HG03066 (cell line): ENCODE measurements around the gene TMEM132C.
A peak's percentile ranks its signal among the peaks of the same experiment; 100 is the strongest.
"Not testable (repeated sequence)": the region's sequence is repeated elsewhere in the genome, so short reads cannot be mapped to it uniquely, and the experiment has no call there.

Source experiments
- ATAC-seq: cut with Tn5 transposase; IDR thresholded peaks from one replicate; pipeline ENCODE4 v1.9.1; 2021; ENCODE audit warnings: low read depth; ENCODE audit not compliant: unreplicated experiment

TMEM132C gene

DNA sequence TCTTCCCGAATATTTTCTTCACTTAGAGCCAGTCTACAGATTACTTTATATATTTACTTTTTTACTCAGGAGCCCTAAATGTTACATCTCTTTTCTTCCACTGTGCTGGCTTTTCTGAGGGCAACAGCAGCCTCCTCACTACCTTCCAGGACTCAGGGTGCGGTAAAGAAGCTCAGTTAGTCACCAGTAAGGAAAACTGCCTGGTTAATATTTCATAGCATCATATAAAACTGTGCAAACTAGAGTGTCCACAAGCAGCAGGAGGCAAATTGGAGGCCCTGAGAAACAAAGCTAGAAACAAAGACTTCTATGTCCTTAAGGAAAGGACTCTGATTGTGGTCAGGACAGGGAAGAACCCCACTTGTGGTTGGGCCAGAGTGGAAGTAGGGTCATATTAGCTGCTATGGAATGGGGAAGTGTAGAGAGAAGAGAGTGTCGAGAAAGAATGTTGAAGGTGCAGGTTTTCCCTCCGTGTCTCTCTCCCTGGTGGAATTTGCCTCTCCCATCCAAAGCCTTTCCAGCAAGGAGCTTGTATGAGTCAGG lies 336.7 kb downstream of the TMEM132C start:
- no peak for ATAC-seq

DNA sequence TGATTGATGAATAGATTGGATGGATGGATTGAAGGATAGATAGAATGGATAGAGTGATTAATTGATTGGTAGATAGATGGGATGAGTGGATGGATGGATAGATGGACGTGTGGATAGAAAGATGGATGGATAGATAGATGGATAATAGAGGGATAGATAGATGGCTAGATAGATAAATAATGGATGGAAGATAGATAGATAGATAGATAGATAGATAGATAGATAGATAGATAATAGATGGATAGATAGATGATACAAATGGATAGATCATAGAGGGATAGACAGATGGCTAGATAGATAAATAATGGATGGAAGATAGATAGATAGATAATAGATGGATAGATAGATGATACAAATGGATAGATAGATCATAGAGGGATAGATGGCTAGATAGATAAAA lies 337.2 kb downstream of the TMEM132C start:
- ATAC-seq = not testable (repeated sequence)

DNA sequence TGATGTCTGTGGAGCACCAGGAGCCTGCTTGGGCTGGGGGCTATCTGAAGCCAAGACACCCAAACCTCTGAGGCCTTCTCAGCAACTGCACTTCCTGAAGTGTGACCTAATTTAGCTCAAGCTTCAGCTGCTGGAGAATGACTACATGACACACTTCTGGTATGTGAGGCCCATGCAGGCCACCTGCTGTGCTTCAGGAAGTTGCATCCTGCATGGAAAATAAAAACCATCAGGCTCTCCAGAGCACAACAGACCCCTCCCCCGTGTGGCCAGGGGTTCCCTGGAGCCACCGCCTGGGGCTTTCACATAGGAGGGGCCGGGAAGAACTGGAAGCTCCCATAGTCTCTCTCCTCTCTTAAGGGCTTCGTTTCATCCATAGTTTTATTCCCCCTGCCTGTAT lies 339.1 kb downstream of the TMEM132C start:
- ATAC-seq = no peak

DNA sequence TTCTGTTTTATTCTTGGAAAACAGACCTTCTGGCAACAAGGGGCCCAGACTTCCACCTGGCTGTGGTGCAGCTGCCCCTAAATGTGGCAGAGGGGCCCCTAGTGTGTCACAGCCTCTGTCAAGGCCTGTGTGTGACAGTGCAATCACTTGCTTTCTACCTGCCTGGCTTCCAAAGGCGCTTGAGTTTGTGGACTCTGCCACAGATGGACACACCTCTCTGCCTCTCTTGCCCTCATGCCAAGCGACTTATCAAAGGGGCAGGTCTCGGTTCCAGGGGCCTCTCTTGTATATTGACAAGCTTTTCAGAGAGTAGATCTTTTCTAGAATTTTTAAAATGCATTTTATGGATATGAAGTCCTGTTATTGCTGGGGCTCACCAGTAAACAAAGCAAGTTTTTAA lies 339.6 kb downstream of the TMEM132C start:
- ATAC-seq = no peak

DNA sequence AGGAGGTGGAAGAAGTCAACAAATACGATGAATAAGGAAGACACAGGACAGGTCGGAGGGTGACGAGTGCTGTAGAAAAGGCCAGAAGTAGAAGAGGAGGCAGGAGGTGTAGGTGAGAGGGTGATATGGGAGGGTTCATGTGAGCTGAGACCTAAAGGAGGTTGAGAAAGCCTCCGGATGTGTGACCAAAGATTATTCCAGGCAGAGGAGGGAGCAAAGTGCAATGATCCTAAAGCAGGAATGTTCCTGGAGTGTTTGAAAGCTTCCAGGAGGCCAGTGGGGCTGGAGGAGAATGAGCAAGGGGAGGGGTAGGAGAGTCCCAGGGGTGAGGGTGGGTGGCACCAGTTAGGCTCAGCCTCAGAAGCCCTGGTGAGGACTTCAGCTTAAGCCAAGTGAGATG lies 340.0 kb downstream of the TMEM132C start:
- no peak for ATAC-seq

DNA sequence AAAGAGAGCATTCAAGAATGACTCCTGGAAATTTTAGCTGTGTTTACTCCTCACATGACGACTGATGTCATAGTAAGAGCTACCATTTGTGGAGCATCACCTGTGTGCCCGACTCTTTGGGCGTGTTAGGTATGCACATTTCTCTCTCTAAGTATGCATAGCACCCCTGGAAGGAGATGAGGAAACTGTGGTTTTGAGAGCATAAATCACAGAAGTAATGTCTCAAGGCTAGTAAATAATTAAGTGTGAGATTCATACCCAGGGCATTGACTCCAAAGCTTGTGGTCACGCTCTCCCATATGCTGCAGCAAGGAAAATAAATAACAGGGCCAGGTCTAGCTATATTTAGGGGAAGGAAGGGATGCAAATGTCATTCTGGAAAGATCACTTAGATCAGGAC lies 340.7 kb downstream of the TMEM132C start:
- no peak for ATAC-seq

DNA sequence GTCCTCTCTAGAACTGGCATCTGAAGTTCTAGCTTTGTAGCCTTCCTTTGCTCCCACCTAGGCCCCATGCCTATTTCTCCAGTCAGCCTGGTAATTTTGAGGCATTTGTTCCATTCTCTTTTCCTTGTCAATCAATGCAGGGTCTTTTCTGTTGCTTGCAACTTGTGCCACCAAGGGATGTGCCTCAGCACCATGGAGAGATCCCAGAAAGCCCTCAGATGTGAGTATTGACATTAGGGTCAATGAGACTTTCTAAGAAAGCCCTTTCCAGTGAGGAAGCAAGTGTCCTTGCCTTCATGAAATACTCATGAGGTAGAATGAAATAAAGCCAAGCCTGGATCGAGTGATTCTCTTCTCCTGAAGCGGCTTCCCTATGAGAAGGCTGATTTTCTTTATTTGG lies 342.9 kb downstream of the TMEM132C start:
- ATAC-seq = no peak

DNA sequence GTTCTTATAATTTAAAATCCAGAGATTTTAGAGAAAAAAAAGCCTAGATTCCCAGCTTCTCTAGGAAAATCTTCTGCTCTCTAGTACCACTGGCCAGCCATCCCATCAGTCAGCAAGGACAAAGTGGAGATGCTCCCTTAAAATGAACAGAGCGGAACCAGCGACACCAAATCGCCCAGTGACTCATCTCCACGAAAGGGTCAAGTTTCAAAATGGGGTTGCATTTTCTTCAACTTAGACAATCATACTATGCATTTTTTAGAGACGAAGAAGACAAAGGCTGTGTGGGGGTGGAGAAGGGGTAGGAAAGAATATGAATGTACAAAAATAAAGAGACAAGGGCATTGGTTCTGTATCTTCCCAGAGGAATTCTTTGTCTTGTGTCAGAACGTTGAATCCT lies 344.8 kb downstream of the TMEM132C start:
- ATAC-seq = no peak

DNA sequence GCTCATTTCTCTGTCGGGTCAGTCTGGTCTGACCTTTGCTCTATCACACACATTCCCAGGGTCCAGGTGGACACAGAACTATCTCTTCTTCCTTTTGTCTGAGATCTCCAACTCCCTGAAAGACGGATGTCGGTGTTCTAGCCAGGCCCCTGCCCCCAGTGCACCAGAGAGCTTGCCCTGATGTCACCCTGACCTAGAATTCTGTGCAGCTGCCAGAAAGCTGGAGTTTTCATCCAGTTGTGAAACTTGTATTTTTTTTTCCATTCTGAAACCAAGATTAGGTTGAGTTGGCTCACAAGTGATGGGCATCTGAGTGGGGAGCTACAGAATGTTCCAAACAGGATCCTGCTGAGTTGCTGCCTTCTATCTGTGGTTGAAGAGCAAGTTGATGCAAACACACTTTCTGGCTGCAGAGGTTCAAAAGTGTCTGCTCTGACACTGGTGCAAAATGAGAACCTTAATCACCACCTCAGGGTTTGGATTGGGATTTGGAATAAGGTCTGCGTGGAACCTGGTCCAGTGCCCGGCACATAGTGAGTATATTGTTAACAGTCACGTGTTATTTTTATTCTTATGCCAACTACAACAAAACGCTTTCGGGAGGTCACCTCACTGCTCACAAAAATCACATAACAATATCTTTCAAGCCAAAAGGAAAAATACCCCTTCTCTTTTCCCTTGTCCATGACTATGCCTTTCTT lies 345.3 kb downstream of the TMEM132C start:
- no peak for ATAC-seq

DNA sequence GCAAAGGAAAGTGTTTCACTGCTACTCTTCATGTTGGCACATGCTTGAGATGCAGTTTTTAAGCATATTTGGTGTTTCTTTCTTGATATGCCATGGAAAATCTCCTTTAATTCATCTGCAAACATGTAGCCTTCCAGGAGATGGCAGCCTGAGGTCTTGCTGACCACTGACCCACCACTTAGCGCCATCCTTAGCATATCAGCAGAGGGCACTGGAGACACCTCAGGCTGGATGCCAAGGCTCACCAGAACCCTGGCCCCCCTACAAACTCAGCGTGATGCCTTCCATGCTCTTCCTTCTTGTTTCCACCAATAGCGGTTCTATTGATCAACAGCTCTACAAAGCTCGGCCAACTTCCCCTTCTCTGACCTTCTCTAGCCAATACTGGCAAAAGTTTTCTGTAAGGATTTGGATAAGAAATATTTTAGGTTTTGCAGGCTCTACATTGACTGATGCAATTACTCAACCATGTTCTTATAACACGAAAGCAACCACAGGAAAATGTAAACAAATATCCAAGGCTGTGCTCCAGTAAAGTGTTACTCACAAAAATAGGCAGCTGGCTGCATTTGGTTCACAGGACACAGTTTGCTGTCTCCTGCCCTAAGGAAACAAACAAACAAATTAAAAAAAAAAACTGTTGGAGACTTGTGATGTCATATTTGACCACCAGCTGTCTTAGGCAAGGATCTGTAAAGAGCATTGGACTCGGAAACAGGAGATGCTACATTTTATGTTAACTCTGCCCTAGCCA lies 347.0 kb downstream of the TMEM132C start:
- ATAC-seq = no peak

DNA sequence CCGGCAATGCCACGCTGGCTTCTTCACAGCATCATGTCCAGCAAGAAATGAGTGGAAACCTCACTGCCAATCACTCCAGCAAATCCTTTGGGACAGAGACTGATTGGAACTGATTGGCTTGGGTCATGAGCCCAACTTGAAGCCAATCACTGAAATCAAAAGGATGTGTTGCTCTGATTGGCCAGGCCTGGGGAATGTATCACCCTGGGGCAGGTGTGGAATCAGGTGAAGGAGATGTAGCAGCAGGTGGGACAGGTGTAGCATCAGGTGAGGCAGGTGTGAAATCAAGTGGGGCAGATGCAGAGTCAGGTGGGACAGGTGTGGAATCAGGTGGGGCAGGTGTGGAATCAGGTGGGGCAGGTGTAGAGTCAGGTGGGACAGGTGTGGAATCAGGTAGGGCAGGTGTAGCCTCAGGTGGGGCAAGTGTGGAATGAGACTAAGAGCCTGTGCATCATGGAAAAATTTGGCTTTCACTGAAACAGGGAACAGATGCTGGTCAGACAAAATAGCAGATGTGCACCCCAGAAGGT lies 350.4 kb downstream of the TMEM132C start:
- no peak for ATAC-seq

DNA sequence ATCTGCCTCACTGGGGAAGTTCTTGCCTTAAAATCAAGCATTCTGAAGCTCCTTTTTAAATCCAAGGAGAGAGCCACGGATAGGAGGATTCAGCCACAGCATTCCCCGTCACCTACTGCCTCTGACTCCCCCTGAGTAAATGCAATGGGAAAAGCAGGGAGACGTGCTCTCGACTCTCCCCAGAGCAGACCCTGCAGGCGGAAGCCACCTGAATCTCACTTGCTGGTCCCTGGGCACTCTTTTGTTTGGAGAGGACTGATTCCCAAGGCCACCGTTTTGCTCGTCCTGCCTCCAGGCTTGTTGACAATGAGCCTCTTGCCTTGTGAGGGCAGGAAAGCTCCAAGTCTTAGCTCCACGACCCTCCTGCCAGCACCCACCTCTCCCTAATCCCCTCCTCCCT lies 352.3 kb downstream of the TMEM132C start:
- no peak for ATAC-seq

DNA sequence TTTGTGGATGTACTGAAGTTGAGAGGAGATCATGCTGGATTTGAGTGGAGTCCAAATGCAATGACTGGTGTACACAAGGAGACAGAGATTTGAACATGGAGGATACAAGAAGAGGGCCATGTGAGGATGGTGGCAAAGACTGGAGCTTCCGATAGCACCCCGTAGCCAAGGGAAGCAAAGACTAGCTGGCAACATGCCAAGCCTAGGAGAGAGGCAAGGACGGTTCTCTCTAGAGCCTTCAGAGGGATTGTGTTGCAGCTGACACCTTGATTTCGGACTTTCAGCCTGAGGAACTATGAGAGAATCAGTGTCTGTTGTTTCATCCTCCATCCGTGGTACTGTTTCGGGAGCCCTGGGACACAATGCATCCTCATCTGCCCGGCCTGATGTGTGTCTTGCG lies 354.3 kb downstream of the TMEM132C start:
- no peak for ATAC-seq

DNA sequence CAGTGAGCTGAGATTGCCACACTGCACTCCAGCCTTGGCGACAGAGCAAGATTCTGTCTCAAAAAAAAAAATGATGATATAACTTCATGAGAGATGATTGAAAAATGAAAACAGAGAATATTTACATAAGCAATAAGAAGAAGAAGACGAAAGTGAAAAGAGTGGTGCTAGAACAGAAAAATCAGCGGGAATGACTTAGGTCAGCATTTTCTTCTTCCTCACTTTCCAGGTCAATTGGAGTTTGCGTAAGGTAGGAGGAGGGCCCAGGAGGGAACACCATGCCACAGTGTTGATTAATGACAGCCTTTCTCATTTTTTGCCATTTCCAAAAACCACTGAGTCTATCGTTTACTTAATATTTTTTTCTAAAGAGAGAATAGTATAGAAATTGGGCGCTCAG lies 356.8 kb downstream of the TMEM132C start:
- ATAC-seq = no peak

DNA sequence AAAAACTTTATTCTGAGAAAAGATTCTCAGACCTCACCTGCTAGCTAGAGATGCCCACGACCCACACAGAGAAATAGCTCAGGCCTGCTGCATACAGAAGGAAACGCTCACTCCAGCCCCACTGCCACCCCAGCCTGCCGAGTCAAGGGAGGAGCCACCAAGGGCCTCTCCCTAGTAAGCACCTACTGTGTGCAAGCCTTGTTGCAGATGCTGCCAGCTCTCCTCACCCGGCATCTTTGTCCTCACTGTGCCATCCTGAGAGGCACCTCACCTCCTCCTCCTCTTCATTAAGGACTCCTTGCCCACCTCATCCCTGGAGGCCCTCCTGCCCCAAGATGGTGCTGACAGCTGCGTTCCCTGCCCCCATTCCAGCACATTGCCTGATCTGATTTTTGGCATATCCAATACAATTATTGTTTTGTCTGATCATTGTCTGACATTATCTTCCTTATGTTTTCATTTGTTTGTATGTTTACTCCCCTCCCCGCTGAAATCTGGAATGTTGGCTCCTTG lies 359.9 kb downstream of the TMEM132C start:
- no peak for ATAC-seq

DNA sequence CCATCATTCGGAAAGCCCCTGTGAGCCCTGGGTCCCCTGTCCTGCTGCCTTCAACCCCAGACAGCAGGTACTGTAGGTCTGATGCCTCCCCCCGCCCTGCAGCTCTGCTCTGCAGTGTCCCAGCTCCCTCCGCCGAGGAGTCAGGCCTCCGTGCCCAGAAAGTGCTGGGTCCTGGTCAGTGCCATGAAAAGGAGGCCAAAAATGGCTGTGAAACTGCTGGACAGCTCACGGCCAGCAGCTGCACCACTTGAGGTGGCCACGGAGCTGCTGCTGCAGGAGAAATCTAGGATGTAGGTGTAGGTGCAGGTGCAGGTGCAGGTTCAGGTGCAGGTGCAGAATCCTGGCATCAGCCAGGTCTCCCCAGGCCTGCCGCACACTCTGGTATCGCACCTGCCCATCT lies 360.7 kb downstream of the TMEM132C start:
- ATAC-seq = no peak

DNA sequence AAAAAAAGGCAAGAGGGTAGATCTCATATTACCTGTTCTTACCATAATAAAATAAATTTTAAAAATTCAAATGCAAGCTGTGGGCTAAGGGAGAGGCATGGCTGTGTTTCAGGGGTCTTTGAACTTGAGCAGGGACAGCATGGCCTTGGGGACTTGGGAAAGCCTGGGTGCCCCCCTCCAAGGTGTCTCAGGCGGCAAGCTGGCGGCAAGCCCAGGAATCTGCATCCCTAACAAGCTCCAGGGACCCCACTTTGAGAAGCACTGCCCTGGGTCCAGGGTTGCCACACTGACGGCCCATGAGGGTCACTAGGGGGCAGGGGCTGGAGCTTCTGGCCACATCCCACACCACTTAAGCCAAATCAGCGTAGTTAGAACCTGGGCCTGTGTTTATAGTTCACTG lies 363.0 kb downstream of the TMEM132C start:
- ATAC-seq = no peak

DNA sequence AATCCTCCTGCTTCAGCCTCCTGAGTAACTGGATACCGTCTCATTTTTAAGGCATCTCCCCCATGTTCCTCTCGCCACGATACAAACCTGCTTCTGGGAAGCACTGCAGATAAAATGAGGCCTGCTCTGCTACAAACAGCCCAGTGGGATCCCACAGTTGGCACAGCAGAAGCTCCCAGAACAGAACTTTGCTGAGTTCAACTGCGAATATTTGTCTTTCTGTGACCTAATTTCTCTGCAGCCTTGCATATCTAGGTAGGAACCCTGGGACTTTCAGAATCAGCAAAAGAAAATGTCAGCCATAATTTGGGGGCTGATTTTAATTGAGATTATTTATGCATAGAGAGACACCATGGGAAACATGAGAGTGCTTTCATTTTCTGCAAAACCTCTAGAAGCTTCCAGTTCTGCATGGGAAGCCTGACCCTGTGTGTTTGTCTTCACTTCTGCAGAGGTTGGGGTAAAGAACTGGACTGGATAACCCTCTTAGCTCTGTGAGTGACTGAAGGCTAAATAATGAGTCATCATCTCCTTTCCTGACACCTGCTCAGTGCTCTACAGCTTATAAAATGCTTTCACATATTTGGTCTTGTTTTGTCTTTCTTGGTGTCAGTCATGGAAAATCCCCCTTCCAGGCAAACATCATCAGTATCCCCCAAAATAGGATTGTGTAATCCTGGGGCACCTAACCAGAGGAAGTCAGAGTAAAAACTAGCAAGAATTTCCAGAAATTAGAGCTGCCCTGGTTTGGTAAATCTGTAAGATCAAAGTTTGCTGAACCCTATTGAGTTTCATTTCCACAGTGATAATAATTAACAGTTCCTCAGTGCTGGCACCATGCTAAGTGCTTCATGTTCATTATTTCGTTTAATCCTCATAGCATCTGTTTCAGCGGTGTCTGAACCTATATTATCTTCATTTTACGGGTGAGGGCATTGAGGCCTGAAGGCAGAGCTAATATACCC lies 371.0 kb downstream of the TMEM132C start:
- ATAC-seq = peak; percentile 95

DNA sequence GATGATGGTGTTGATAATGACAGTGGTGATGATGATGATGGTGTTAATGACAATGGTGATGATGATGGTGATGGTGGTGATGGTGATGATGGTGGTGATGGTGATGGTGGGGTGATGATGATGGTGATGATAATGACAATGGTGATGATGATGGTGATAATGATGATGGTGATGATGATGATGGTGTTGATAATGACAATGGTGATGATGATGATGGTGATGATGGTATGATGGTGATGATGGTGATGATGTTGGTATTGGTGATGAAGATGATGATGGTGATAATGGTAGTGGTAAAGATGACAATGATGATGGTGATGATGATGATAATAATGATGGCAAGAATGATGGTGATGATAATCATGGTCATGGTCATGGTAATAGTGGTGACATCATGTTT lies 372.1 kb downstream of the TMEM132C start:
- no peak for ATAC-seq

DNA sequence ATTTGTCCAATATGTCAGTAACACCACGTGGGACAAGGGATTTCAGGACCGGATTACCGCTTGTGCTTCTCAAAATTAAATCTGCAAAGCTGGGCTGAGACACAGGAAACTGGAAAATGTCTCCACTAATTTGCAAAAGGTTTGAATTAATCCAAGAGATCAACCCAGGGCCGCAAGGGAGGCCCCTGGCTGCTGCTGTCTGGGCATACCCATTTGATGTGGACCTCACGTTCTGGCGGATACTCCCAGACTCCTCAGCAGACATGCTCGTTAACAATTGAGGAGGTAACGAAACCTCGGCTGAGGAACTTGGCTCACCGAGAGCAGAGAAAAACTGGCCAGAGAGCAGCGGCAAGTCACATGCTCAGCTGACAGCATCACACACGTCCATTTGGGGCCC lies 376.2 kb downstream of the TMEM132C start:
- no peak for ATAC-seq
